Keratinocyte (primary cell): Measurements from ENCODE around the gene C21orf91. TPM values are rescaled to one million over a fixed set of nuclear protein-coding genes. Genes with fewer than 3 reads are reported as not detected.

Source experiments
- DNase-seq: peaks from one replicate; pipeline ENCODE4 v3.0.0-alpha.2; 2011; ENCODE audit warnings: low read depth, missing footprints, low spot score
- FAIRE-seq: peaks from 2 replicates; lab custom pipeline; 2011; peaks lifted over from hg19 to GRCh38; lab: Jason Lieb, UNC
- H2AFZ ChIP-seq: 2 replicates; pipeline ENCODE4 v1.6.0; 2012; ENCODE audit warnings: low read length, control low read depth, inconsistent platforms; ENCODE audit not compliant: control insufficient read depth
- H3K27ac ChIP-seq: 2 replicates; pipeline ENCODE4 v1.5.1; 2011; ENCODE audit warnings: low read length; ENCODE audit not compliant: control insufficient read depth, insufficient read depth
- H3K27me3 ChIP-seq: 3 replicates; pipeline ENCODE4 v1.6.0; 2011; ENCODE audit warnings: low read length; ENCODE audit not compliant: control insufficient read depth, insufficient read depth; ENCODE audit errors: extremely low read depth
- H3K36me3 ChIP-seq, 2 experiments: 2 replicates in 1 of 2; 3 replicates in 1 of 2; pipeline ENCODE4 v1.5.1; 2011; ENCODE audit warnings: low read length in 2 of 2, mild to moderate bottlenecking in 1 of 2; ENCODE audit not compliant: control insufficient read depth in 2 of 2, insufficient read depth in 2 of 2; ENCODE audit errors: extremely low read depth in 1 of 2
- H3K4me1 ChIP-seq: 3 replicates; pipeline ENCODE4 v1.5.1; 2011; ENCODE audit warnings: low read length; ENCODE audit not compliant: control insufficient read depth, insufficient read depth; ENCODE audit errors: extremely low read depth
- H3K4me2 ChIP-seq: 3 replicates; pipeline ENCODE4 v1.6.0; 2011; ENCODE audit warnings: low read depth, low read length; ENCODE audit not compliant: control insufficient read depth, insufficient read depth; ENCODE audit errors: extremely low read depth
- H3K4me3 ChIP-seq, 3 experiments: fragments of 200-600 bp in 1 of 3; sonication (generic) in 1 of 3; 2 replicates in 2 of 3; 3 replicates in 1 of 3; pipeline ENCODE4 v1.5.1; 2011 to 2016; ENCODE audit warnings: low read length in 3 of 3, mild to moderate bottlenecking in 3 of 3, control low read depth in 2 of 3, inconsistent platforms in 1 of 3, low read depth in 1 of 3, mixed read lengths in 1 of 3, mixed run types in 1 of 3, moderate library complexity in 1 of 3; ENCODE audit not compliant: control insufficient read depth in 2 of 3, insufficient read depth in 2 of 3; ENCODE audit errors: extremely low read depth in 1 of 3
- H3K79me2 ChIP-seq: 2 replicates; pipeline ENCODE4 v1.6.0; 2012; ENCODE audit warnings: low read length; ENCODE audit not compliant: control insufficient read depth, insufficient read depth
- H3K9ac ChIP-seq: 3 replicates; pipeline ENCODE4 v1.6.0; 2011; ENCODE audit warnings: low read length; ENCODE audit not compliant: control insufficient read depth, insufficient read depth; ENCODE audit errors: extremely low read depth
- H3K9me1 ChIP-seq: 3 replicates; pipeline ENCODE4 v1.6.0; 2011; ENCODE audit warnings: low read length; ENCODE audit not compliant: control insufficient read depth, insufficient read depth; ENCODE audit errors: extremely low read depth
- H3K9me3 ChIP-seq: 2 replicates; pipeline ENCODE4 v1.5.1; 2012; ENCODE audit warnings: low read depth, low read length; ENCODE audit not compliant: control insufficient read depth
- H4K20me1 ChIP-seq: 3 replicates; pipeline ENCODE4 v1.6.0; 2011; ENCODE audit warnings: low read length; ENCODE audit not compliant: control insufficient read depth, insufficient read depth; ENCODE audit errors: extremely low read depth
- CTCF ChIP-seq, 3 experiments: IDR thresholded peaks in 1 of 3; conservative IDR thresholded peaks in 1 of 3; optimal IDR thresholded peaks in 1 of 3; 2 replicates in 2 of 3; 3 replicates in 1 of 3; pipeline versions ENCODE3 to v1.5.1; 2011; ENCODE audit warnings: low read length in 3 of 3, mild to moderate bottlenecking in 3 of 3, moderate library complexity in 2 of 3, control low read depth in 1 of 3, inconsistent platforms in 1 of 3; ENCODE audit not compliant: insufficient read depth in 2 of 3; ENCODE audit errors: extremely low read depth in 1 of 3
- EZH2 ChIP-seq: IDR thresholded peaks from one replicate; pipeline ENCODE4 v1.6.1; 2012; ENCODE audit warnings: inconsistent platforms, mild to moderate bottlenecking, low read length, moderate library complexity
- dilution Hi-C: fragments of 300-500 bp; cut with MboI; formaldehyde crosslinking; loops from one replicate; pipeline ENCODE4 v1.7.0; 2020; ENCODE audit warnings: low sequenced_read_pairs; ENCODE audit not compliant: extremely low pct_ligation_motif_present
- polyA plus RNA-seq, 5 experiments: library from polyadenylated mRNA; depleted of rRNA in 3 of 5; stranded (reverse) in 3 of 5; stranded (forward) in 1 of 5; unstranded in 1 of 5; fragments of >200 nt; gene quantifications; 1 replicate in 1 of 5; 2 replicates in 3 of 5; 3 replicates in 1 of 5; pipeline versions ENCODE4 v1.2.1 to v1.2.3, GENCODE V29; 2011 to 2012; ENCODE audit warnings: missing spikeins in 2 of 5, low read depth in 1 of 5, low replicate concordance in 1 of 5

The C21orf91 gene
- polyA plus RNA-seq, 1 donor (not counting 4 experiments of a cell fraction or from before 2014, with no cell fraction given) = 28.2 TPM

GRCh38 chr21:17786851-17787181, 32.3 kb downstream of the C21orf91 start:
- no peak overlapping the region for H3K27ac ChIP-seq
- FAIRE-seq = no peak

GRCh38 chr21:17786071-17786850, 32.9 kb downstream of the C21orf91 start:
- no peaks in the 10 kb centered on the region for H3K9me1 ChIP-seq
- no peaks in the 10 kb centered on the region for H3K27me3 ChIP-seq
- H4K20me1 ChIP-seq = no peaks in the 10 kb centered on the region
- H3K36me3 ChIP-seq = peaks cover 2 to 3% of the 10 kb centered on the region in 2 experiments
- H3K9ac ChIP-seq = no peak overlapping the region
- no peaks in the 10 kb centered on the region for H3K79me2 ChIP-seq
- FAIRE-seq = no peak
- no peak for DNase-seq
- H3K4me3 ChIP-seq = no peak overlapping the region
- dilution Hi-C loops = no loop called here
- no peaks in the 10 kb centered on the region for H3K9me3 ChIP-seq
- peaks cover 8% of the 10 kb centered on the region for H3K4me1 ChIP-seq
- TF ChIP-seq EZH2 = no peak
- TF ChIP-seq CTCF (optimal IDR thresholded peaks at IDR 0.05 in 1 of 3, IDR thresholded peaks at IDR 0.05 in 1 of 3, conservative IDR thresholded peaks at IDR 0.05 in 1 of 3; ENCODE audit: extremely low read depth in 1 of 3, insufficient read depth in 2 of 3, low read length in 3 of 3) = no peak
- no peak overlapping the region for H2AFZ ChIP-seq
- H3K4me2 ChIP-seq = no peak overlapping the region
- H3K27ac ChIP-seq = no peak overlapping the region

More at GRCh38 chr21:17786851-17787181, 32.3 kb downstream of the C21orf91 start:
- DNase-seq = no peak
- H2AFZ ChIP-seq = no peak overlapping the region
- no peak overlapping the region for H3K4me2 ChIP-seq
- H3K9me3 ChIP-seq = no peaks in the 10 kb centered on the region
- H3K27me3 ChIP-seq = no peaks in the 10 kb centered on the region
- H3K36me3 ChIP-seq = peaks cover 2 to 3% of the 10 kb centered on the region in 2 experiments
- TF ChIP-seq EZH2 = no peak
- TF ChIP-seq CTCF (optimal IDR thresholded peaks at IDR 0.05 in 1 of 3, IDR thresholded peaks at IDR 0.05 in 1 of 3, conservative IDR thresholded peaks at IDR 0.05 in 1 of 3; ENCODE audit: extremely low read depth in 1 of 3, insufficient read depth in 2 of 3, low read length in 3 of 3) = no peak
- peaks cover 7% of the 10 kb centered on the region for H3K4me1 ChIP-seq
- no peaks in the 10 kb centered on the region for H3K9me1 ChIP-seq
- dilution Hi-C loops = no loop called here
- no peaks in the 10 kb centered on the region for H3K79me2 ChIP-seq
- H3K4me3 ChIP-seq = no peak overlapping the region
- no peaks in the 10 kb centered on the region for H4K20me1 ChIP-seq
- no peak overlapping the region for H3K9ac ChIP-seq
